Stimulated activated CD8-positive, alpha-beta memory T cell treated with anti-CD3 and anti-CD28 coated beads, Interleukin-2, amount 100 ng/mL, for 1 hour (primary cell): ENCODE data around the gene S100A13.
"Not testable (repeated sequence)": the region's sequence is repeated elsewhere in the genome, so short reads cannot be mapped to it uniquely, and the experiment has no call there.

Source experiments
- DNase-seq, 2 donors: peaks; one replicate each; pipeline ENCODE4 v3.0.0-alpha.2; 2020; ENCODE audit warnings: low read depth in 2 of 2

The S100A13 gene

DNA sequence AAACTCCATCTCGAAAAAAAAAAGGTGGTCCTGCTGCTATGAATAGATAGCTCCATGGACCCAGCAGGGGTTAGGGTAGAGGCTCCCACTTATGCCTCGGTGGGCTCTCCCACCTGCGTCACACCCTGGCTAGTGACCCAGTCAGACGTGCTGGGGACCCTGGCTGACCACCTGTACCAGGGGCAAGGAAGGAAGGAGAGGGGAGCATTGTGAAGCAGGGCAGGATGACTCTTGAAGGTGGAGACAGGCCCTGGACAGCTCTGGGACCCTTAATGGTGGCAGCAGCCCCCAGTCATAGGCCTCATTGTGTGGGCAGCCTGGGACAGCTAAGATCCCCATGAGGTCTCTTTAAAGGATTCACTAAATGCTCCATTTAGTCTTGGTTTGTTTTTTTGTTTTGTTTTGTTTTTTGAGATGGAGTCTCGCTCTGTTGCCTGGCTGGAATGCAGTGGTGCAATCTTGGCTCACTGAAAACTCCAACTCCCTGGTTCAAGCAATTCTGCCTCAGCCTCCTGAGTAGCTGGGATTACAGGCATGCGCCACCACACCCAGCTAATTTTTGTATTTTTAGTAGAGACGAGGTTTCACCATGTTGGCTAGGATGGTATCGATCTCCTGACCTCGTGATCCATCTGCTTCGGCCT lies 20.8 kb upstream of the S100A13 start:
- no peak for DNase-seq

DNA sequence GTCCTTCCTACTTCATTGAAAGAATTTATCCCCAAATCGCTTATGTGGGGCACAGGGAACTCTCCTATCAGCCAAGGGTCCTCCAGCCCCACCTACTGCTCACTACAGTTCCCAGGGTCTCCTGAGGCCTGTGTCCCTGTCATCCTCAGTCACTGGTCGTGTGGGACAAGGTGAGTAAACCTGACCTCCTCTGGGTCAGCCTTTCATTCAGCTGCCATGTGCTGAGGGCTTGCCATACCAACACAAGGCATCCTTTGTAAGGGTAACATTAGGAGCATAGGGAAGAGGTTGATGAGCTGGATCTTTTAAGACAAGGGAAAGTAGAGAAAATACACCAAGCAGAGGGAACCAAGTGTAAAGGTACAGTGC lies 20.0 kb upstream of the S100A13 start:
- no peak for DNase-seq

DNA sequence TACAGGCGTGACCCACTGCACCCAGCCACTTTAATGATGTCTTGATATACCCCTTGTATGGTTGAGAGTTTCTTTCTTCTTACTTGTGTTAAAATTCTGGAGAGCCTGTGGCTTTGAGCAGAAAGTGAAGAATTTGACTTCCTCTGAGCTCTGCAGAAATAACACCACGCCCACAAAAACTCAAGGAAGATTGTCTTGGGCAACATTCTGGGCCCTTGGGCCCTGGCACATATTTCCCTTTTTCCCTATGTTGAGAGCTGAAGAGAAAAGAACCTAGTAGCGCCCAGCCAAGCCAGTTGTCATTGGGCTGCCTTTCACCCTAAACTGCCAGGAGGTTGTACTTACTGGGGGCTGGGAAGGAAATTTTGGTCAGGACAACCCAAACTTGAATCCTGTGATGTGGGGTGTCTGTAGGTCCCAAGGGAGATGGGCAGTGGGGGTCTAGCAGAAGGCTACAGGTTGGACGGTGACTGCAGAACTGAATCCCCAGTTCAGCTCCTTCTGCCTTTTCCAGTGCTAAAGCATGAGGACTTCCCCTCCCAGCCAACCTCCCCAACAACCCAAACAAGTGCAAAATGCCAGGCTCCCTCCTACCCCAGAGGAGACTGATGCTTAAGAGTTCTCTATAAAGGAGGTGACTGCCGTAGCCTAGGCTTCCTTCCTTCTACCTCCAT lies 19.5 kb upstream of the S100A13 start:
- DNase-seq, result no peak

DNA sequence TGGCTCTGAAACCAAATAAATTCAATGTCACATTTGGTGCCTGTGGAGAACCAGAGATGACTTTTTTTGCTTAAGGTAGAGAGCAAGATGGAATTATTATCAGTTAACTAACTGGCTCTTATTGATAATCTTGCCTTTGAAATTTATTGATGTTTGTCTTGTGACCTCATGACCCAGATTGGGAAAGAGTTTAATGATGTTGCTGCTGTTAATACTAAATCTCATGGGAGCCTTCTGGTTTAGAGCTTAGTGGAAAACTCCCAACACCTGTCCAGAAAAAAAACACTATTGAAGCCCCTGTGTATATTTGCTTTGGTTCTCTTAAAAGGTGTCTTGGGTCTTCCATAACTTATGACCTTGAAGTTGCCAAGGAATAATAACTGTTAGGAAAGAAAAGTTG lies 16.5 kb upstream of the S100A13 start:
- DNase-seq, result no peak

DNA sequence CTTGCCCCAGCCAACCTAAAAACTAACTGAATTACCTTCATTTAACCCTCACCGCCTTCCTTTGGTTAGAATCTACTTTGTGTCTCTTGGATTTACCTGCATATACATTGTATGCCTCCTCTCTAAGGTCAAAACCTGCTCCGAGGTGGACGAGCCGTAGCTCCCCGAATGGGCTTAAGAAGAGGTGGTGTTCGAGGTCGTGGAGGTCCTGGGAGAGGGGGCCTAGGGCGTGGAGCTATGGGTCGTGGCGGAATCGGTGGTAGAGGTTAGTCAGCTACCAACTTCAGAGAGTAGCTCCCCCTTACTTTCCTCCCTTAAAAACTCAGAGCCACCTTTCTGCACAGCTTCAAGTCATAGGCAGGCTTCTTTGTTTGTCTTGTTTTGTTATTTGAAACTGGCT lies 15.8 kb upstream of the S100A13 start:
- no peak for DNase-seq

DNA sequence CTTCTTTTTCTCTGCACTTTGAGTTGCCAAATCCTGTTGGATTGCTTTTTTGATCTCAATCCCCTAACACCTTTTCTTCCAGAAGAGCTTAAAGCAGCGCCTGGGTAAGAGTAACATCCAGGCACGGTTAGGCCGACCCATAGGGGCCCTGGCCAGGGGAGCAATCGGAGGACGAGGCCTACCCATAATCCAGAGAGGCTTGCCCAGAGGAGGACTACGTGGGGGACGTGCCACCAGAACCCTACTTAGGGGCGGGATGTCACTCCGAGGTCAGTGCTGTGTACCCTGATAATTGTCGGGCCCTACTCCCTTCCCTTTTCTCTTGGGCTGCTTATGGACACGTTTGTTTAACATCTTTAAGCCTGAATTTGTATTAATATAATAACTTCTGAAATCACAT lies 14.9 kb upstream of the S100A13 start:
- DNase-seq, result no peak

DNA sequence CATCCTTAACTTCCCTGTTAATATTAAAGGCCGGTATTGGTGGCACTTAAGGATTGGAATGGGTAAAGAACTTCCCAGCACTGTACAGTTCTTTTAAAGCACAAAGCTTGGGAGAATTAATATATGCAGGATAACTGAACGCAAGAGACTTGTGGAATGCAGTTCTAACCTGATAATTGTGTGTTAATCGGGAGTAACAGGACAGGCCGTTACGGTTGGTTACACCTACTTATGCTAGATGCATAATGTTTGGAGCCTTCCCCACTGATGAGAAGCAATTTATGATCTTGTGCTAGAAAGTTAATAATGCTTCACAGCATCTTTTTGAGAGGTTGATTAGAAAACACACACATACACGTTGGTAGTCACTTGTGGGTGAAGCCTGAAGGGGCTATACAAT lies 13.6 kb upstream of the S100A13 start:
- no peak for DNase-seq

DNA sequence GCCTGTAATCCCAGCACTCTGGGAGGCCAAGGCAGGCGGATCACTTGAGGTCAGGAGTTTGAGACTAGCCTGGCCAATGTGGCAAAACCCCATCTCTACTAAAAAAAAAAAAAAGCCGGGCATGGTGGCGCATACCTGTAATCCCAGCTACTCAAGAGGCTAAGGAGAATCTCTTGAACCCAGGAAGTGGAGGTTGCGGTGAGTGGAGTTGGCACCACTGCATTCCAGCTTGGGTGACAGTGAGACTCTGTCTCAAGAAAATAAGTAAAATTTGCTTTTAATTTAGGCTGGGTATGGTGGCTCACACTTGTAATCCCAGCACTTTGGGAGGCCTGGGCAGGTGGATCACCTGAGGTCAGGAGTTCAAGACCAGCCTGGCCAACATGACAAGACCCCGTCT lies 12.9 kb upstream of the S100A13 start:
- not testable (repeated sequence) for DNase-seq

DNA sequence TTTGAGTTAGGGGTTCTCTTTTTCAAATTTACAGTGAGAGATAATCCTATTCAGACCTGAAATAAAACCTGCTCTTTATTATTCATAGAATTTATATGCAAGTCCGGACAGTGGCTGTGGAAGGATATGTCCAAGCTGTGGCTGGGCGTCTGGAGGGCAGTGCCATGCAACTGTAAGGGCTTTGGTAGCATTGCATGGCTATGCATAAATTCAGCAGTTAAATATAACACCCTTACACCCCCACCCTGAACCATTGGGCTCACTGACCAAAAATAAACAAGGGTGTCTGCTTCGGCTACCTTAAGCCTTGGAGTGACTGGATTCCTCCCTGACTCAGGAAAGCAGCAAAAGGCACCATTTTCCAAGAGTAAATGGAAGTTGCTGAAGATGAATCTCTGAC lies 12.0 kb upstream of the S100A13 start:
- DNase-seq, result no peak

DNA sequence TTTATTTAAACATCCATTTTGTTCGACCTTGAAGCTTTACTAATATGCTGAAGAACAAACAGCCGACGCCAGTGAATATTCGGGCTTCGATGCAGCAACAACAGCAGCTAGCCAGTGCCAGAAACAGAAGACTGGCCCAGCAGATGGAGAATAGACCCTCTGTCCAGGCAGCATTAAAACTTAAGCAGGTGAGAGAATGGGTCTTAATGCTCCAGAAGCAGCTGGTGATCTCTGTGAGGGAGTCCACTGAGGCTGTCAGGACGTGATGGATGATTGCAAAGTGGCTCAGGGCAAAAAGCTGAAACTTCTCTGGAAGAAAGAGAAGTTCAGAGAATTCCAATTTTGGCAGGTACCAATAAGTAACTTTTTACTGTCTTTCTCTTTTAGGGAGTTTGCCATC lies 11.0 kb upstream of the S100A13 start:
- no peak for DNase-seq

DNA sequence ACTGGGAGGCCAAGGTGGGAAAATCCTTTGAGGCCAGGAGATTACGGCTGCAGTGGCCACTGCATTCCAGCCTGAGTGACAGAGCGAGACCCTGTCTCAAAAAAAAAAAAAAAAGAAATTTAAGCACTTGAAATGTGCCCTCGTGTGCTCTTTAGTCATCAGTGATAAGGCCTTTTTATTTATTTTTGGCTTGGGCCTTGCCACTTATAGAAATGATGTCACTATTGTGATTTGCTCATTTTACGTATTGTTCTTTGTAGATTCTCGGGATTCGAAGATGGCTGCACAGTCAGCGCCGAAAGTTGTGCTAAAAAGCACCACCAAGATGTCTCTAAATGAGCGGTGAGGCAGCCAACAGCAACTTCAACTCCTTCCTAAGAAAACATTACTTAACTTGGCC lies 9.0 kb upstream of the S100A13 start:
- DNase-seq, result no peak

DNA sequence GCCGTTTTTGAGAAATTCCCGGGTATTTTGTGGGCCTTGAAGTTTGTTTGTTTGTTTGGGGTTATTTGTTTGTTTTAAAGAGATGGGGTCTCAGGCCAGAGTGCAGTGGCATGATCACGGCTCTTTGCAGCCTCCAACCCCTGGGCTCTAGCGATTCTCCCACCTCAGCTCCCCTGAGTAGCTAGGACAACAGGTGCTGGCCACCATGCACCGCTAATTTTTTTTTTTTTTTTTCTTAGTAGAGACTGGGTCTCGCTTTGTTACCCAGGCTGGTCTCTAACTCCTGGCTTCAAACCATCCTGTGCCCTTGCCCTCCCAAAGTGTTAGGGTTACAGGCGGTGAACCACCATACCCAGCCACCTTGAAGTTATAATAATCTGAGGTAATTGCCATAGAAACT lies 8.6 kb upstream of the S100A13 start:
- no peak for DNase-seq

DNA sequence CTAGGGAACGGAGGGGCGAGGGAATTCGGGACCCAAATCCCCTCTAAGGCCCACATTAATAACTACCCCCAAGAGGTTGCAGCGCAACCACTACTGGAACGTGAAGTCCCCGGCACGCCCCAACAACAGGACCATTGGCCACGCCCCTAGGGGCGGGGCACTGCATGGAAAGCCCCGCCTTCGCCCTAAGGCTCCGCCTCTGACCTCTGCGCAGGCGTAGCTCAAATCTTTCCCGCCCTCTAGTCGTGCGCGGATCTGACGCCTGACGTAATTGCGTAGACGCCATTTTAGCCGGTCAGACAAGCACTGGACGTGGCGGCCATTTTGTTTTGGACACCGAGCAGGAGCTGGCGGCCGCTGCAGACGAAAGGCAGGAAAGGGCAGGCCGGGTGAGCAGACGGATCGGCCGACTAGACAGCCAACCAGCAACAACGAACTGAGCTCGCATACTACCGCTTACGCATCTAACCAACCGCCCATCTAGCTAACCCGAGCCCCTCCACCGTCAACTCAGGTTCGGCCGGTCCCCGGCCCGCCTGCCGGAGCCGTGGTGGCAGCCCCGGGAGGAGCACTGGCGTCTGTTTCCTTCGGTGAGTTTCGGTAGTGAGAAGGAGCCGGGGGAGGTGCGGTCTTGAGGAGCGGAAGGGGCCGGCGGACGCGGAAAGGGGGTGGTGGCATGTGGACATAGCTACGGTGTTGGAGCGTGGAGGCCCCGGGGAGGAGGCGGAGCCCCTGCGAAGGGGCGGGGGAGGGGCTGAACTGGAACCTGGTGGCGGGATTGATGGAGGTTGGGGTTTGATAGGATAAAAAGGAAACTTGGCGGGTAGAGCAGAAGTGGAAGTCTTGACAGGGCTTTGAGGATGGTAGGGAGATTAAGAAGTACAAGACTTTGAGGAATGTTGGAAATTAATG lies 6.7 kb upstream of the S100A13 start, which contains the start of gene CHTOP:
CHTOP (plus strand) TSS at position 313 of the 912 bp plus-strand sequence. CDS start 2,523 bp downstream, outside the sequence.
- DNase-seq, result peak; percentile 92 to 94

DNA sequence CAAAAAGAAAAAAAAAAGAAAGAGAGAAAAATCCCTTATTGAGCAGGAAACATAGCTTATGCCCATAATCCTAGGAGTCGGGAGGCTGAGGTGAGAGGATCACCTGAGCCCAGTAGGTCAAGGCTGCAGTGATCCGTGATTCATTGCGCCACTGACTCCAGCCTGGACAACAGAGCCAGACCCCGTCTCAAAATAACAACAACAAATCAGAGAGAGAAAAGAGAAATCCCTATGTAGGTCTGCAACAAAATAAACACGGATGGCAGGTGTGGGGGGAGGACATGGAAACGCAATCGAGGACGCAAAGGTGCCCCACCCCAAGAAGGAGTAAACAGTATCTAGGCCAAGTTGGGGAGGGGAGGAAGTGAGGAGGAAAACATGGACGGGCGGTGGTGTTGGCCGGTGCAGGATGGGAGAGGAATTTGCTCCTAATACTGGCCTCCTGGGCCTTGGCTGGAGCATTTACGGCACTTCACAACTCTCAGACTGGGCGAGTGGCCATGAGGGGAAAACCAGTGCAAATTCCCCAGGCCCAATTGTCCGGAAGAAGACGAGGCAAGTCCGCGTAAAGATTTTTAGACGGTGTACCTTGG lies 6.0 kb upstream of the S100A13 start:
- DNase-seq, result no peak

DNA sequence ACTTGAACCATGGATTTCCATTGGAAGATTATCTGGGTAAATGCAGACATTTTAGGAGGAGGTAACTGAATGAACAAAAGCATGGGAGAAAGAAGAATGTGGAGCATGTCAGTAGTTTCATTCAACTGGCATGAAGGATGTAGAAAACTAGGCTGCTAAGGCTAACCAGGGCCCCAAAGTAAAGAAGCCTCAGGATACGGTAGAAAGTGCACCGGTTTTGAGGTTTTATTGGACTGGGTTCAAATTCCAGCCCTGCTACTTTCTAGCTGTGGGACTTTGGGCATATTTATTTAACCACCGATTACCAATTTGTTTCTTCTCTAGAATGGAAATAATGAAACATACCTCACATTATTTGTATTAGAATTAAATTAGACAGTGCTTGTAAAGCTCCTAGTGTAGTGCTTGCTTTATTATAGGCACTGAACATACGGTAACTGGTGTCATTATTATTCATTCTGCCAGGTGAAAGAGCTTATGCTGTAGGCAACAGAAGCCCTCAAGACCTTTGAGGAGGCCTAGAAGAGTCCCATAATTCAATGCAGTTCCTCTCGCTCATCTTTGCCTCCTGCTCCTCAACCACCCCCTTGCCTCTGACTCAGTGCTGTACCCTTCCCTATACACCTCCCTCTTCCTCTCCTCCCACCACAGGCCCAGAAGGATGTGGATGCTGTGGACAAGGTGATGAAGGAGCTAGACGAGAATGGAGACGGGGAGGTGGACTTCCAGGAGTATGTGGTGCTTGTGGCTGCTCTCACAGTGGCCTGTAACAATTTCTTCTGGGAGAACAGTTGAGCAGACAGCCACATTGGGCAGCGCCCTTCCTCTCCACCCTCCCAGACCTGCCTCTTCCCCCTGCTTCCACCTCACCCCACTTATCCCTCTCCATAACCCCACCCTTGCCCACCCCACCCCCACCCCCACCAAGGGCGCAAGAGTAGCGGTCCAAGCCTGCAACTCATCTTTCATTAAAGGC lies 4.0 kb upstream of the S100A13 start:
- no peak for DNase-seq

DNA sequence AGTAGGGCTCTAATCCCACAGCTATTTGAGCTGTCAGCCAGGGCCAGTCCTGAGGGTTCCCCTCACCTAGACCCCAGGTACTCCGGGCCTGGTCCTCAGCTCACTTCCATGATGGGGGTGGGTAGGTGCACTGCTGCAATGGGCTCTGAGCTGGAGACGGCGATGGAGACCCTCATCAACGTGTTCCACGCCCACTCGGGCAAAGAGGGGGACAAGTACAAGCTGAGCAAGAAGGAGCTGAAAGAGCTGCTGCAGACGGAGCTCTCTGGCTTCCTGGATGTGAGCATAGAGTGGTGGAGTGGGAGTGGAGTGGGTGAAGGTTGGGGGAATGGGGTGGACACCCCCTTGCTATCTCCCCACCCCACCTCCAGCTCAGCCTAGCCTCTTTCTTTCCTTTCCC lies 3.1 kb upstream of the S100A13 start:
- no peak for DNase-seq

DNA sequence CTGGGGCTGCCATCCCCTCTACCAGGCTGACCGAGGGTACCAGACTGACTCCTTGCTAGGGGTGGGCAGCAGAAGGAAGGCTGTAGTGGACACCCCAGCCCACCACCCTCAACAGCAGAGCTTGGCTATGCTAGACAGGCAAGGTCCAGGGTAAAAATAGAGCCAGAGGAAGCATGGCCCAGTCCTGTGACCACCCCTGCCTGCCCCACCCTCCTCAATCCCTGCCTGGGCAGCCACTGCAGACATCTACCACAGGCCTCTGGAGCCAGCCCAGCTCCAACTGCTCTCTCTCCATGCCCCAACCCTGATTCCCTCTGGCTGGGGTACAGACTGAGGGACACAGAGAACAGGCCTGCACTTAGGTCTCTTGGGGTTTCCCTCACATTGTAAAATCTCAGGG lies 2.7 kb upstream of the S100A13 start:
- DNase-seq, result no peak

DNA sequence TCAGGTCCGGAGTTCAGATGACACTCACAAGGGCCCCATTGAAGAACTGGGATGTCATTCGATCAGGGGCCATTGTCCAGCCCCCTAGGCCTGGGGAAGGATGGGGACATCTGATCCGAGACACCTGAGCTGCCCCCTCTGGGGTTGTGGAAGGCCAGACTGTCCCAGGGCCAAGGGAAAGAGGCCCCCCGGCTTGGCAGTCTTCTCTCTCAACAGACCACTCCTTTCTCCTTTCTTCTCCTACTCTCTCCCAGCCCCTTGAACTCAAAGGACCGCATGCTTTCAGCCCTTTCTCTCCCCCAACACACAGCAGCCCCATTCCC lies 2.0 kb upstream of the S100A13 start:
- DNase-seq, result no peak

DNA sequence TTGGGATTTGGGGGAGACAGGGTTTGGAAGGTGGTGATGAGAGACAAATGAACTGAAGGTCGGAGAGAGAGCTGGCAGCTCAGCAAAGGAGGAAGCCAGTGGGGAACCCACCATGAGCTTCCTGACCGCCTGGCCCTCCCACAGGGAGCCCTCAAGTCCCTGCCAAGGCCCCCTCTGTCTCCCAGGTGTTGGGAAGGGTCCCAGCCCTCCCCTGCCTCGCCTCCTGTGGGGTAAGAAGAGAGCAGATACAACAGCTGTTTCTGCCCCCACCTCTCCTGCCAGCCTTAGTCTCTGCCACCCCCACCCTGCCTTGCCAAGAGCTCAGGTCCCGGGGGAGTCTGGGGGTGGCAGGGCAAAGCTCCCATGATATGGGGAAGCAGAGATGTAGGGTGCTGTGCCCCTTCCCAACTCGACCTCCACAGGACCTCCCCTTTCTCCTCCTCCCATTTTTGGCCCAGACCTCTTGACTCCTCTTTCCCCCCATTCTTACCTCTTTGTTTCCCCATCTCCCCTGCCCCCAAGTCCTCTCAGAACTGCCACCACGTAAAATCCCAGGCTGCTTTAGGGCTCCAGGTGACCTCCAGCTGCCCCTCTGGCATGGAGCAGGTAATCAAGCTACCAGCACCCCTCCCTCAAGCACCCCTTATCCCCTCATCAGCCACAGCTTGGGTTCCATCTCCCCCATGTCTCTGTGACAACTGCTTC lies 1.5 kb upstream of the S100A13 start:
- no peak for DNase-seq

DNA sequence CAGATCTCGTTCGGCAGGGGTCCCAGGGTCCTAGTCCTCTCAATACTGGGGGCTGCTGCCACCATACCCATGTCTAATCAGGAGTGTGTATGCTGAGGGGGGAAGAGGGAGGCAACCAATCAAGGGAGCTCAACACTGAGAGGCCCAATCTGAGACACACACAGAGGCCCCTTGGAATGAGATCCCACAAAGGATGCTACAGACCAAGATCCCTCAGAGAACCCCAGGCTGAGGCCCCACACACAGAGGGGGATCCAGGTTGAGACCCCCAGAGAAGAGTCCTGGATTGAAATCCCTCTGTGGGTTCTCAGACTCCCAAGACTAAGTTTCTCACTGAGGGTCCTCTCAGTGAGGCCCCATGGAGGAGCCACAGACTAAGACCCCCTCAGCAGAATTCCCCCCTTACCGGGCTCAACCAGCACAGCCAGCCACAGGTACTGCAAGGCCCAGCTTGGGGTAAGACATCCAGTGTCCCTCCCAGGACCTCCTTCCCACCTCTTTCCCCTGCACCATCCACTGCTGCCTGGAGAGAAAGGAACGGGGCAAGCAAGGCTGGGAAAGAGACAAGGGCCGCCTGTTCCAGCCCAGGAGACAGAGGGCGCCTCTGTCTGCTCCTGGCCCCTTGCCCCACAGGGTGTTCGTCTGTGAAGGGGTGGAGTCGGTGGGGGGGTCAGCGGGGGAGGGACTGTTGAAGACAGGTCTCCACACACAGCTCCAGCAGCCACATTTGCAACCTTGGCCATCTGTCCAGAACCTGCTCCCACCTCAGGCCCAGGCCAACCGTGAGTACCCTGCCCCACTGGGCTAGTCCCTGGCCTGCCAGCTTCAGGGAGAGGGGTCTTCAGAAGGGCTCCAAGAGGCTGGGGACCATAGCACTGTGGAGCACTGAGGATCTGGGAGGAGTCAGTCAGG lies 666 bp upstream of the S100A13 start, which contains the start of gene S100A1:
S100A1 (plus strand) TSS at position 720 of the 912 bp plus-strand sequence. CDS start 2,088 bp downstream, outside the sequence.
- no peak for DNase-seq
